Thymus (tissue), 11 donors: ENCODE measurements around the gene FAM9A. TPM values are rescaled to one million over a fixed set of nuclear protein-coding genes. Genes with fewer than 3 reads are reported as not detected.
"Not testable (repeated sequence)": the region's sequence is repeated elsewhere in the genome, so short reads cannot be mapped to it uniquely, and the experiment has no call there.

Experiments used
- DNase-seq, 9 donors: peaks; one replicate each; pipeline ENCODE4 v3.0.0-alpha.2; 2013; ENCODE audit warnings: low spot score in 9 of 9, low read depth in 6 of 9, missing footprints in 1 of 9
- H3K27ac ChIP-seq, 2 donors: one replicate each; pipeline ENCODE4 v1.5.1; 2013; ENCODE audit warnings: control low read depth in 1 of 2, low read depth in 1 of 2, low read length in 1 of 2, mild to moderate bottlenecking in 1 of 2, moderate library complexity in 1 of 2
- H3K27me3 ChIP-seq, 2 donors: one replicate each; pipeline ENCODE4 v1.5.1; 2013; ENCODE audit warnings: low read length in 1 of 2; ENCODE audit not compliant: control insufficient read depth in 2 of 2, insufficient read depth in 1 of 2
- H3K36me3 ChIP-seq, 2 donors: one replicate each; pipeline ENCODE4 v1.5.1; 2013; ENCODE audit warnings: low read length in 1 of 2, mild to moderate bottlenecking in 1 of 2, moderate library complexity in 1 of 2; ENCODE audit not compliant: control insufficient read depth in 2 of 2, insufficient read depth in 2 of 2
- H3K4me1 ChIP-seq, 2 donors: one replicate each; pipeline ENCODE4 v1.5.1; 2013; ENCODE audit warnings: low read length in 2 of 2; ENCODE audit not compliant: control insufficient read depth in 2 of 2, insufficient read depth in 2 of 2
- H3K4me3 ChIP-seq, 2 donors: one replicate each; pipeline ENCODE4 v1.5.1; 2013; ENCODE audit warnings: low read length in 2 of 2, control low read depth in 1 of 2, mild to moderate bottlenecking in 1 of 2
- H3K9me3 ChIP-seq, 2 donors: one replicate each; pipeline ENCODE4 v1.5.1; 2013; ENCODE audit warnings: low read length in 1 of 2, mild to moderate bottlenecking in 1 of 2; ENCODE audit not compliant: control insufficient read depth in 2 of 2, insufficient read depth in 1 of 2
- WGBS: extraction: QIAGEN DNeasy Blood & Tissue Kit; methylation state at CpG from one replicate; pipeline ENCODE4 v1.1.7; 2013; 5-methylcytosine and 5-hydroxymethylcytosine counted together
- polyA plus RNA-seq: library from polyadenylated mRNA; stranded (reverse); fragments of 200-250 nt; gene quantifications from one replicate; pipeline ENCODE4 v1.2.3, GENCODE V29; 2013
- total RNA-seq: library from RNA; stranded (reverse); fragments of 120-200 nt; gene quantifications from one replicate; pipeline ENCODE4 v1.2.4, GENCODE V29; 2013
- donor health status: healthy.

FAM9A gene
- total and polyA plus RNA-seq, 2 donors = not detected

GRCh38 chrX:8813036-8813435 lies 11.9 kb upstream of the FAM9A start:
- DNase-seq = no peak
- H3K4me1 ChIP-seq = no peaks in the 10 kb centered on the region
- 91% methylated on average over 2 of the region's 2 CpGs for WGBS
- no peaks in the 10 kb centered on the region for H3K9me3 ChIP-seq
- no peaks in the 10 kb centered on the region for H3K36me3 ChIP-seq
- no peak overlapping the region for H3K4me3 ChIP-seq
- H3K27ac ChIP-seq = no peak overlapping the region
- no peaks in the 10 kb centered on the region for H3K27me3 ChIP-seq

DNA sequence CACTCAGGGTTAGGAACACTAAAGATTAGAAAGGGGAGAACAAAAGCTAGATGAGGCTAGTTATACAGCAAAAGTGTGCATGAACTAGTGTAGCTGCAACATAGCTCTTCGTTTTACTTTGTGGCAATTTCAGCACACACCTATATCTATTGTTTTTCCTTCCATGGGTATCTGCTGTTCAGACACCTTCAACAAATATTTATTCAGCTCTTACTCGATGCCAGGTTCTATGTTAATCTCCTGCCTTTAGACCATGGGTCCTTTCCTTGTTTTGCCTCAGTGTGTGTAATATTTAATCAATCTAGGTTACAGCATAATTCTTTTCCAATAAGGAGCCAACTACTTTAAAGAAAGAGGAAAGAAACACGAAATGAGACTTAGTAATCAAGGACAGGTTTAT lies 10.4 kb upstream of the FAM9A start:
- H3K27me3 ChIP-seq = no peaks in the 10 kb centered on the region
- no peaks in the 10 kb centered on the region for H3K9me3 ChIP-seq
- DNase-seq = no peak
- no peak overlapping the region for H3K27ac ChIP-seq
- no peaks in the 10 kb centered on the region for H3K4me1 ChIP-seq
- no peaks in the 10 kb centered on the region for H3K36me3 ChIP-seq
- no peak overlapping the region for H3K4me3 ChIP-seq
- 86% methylated on average over 3 of the region's 3 CpGs for WGBS

GRCh38 chrX:8808661-8809060 lies 7.5 kb upstream of the FAM9A start:
- Histone ChIP-seq H3K4me1 (no peaks in the 10 kb centered on the region), H3K4me3 (no peak overlapping the region), H3K36me3 (no peaks in the 10 kb centered on the region), H3K27me3 (no peaks in the 10 kb centered on the region), H3K27ac (no peak overlapping the region), H3K9me3 (no peaks in the 10 kb centered on the region)
- no peak for DNase-seq

- Histone ChIP-seq H3K9me3 (peaks cover 0 to 7% of the 10 kb centered on the region in 2 donors), H3K27me3 (no peaks in the 10 kb centered on the region), H3K27ac (no peak overlapping the region), H3K36me3 (no peaks in the 10 kb centered on the region), H3K4me3 (no peak overlapping the region), H3K4me1 (no peaks in the 10 kb centered on the region)
- WGBS = 94% methylated on average over 4 of the region's 4 CpGs
- DNase-seq = no peak
These were observed 4.8 kb upstream of the FAM9A start for GRCh38 chrX:8805974-8806373.

DNA sequence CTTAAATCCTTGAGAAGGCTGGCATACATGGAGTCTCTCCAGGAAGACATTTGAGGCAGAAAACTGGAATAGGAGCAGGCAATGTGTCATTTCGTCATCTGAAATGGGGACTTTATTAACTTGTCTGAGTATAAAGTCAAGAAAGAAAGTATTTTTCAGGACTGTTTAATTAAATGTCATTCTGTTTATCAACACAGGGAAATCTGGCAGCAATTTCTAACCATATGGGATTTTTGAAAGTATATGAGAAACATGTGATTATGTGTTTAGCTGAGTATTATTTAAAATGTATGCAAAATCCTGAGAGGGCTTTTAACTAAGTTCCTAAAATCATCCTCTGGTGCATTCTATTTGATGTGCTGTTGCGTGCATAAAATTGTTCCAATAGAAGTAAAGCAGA lies 3.9 kb upstream of the FAM9A start:
- Histone ChIP-seq H3K9me3 (peaks cover 0 to 8% of the 10 kb centered on the region in 2 donors), H3K36me3 (no peaks in the 10 kb centered on the region), H3K27me3 (no peaks in the 10 kb centered on the region), H3K27ac (no peak overlapping the region), H3K4me1 (no peaks in the 10 kb centered on the region), H3K4me3 (no peak overlapping the region)
- DNase-seq = no peak
- WGBS = 97% methylated on average over 2 of the region's 2 CpGs

DNA sequence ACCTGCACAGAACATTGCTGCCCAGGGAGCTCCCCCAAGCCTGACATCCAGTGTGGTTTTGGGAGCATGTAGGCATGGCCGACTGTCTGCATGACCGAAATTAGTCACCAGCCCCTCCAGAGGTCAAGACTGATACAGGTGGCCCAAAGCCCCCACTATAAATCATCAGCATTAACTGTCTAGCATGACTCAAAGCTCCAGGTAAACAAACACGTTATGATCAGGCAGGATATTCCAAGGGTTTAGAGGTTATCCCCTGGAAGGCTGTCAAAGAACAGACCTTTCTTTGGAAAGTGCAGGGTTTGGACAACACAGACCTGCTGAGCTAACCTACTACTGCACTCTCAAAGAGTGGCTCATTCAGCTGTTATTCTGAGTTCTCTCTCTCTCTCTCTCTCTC lies 2.1 kb upstream of the FAM9A start:
- no peak overlapping the region for H3K4me3 ChIP-seq
- no peaks in the 10 kb centered on the region for H3K27me3 ChIP-seq
- DNase-seq = no peak
- no peaks in the 10 kb centered on the region for H3K36me3 ChIP-seq
- H3K27ac ChIP-seq = no peak overlapping the region
- WGBS = 86% methylated on average over 3 of the region's 3 CpGs
- H3K9me3 ChIP-seq = peaks cover 0 to 8% of the 10 kb centered on the region in 2 donors
- H3K4me1 ChIP-seq = no peaks in the 10 kb centered on the region

DNA sequence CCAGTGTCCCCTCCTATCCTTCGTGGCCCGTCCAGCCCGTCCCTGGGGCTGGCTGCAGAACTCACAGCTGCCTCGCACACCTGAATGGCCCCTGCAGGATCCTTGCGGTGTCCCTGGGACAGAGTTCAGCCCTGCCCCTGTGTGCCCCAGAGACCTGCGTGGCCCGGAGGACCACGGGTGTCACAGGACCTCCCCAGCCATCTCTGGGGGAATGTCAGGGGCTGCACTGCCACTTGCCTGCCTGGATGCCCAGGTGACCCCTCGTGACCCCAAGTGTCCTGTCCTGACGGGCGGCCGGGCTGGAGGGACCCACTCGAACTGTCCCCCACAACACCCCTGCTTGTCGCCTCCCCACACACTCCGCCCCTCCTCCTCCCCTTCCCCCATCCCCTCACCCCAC lies 832 bp downstream of the FAM9A start:
- not testable (repeated sequence) for H3K36me3 ChIP-seq, DNase-seq, H3K4me1 ChIP-seq, H3K9me3 ChIP-seq, H3K27ac ChIP-seq, H3K27me3 ChIP-seq, H3K4me3 ChIP-seq
- over 99% methylated on average over 14 of the region's 15 CpGs for WGBS

- not testable (repeated sequence) for H3K27ac ChIP-seq, H3K9me3 ChIP-seq, H3K27me3 ChIP-seq, H3K36me3 ChIP-seq, DNase-seq, H3K4me3 ChIP-seq, H3K4me1 ChIP-seq
- over 99% methylated on average over 11 of the region's 13 CpGs for WGBS
These were observed 1.9 kb downstream of the FAM9A start for GRCh38 chrX:8799281-8799680.

GRCh38 chrX:8798702-8799101 lies 2.5 kb downstream of the FAM9A start:
- not testable (repeated sequence) for H3K4me3 ChIP-seq, H3K4me1 ChIP-seq, H3K27me3 ChIP-seq, H3K27ac ChIP-seq, H3K9me3 ChIP-seq, DNase-seq, H3K36me3 ChIP-seq
- 94% methylated on average over 15 of the region's 16 CpGs for WGBS

DNA sequence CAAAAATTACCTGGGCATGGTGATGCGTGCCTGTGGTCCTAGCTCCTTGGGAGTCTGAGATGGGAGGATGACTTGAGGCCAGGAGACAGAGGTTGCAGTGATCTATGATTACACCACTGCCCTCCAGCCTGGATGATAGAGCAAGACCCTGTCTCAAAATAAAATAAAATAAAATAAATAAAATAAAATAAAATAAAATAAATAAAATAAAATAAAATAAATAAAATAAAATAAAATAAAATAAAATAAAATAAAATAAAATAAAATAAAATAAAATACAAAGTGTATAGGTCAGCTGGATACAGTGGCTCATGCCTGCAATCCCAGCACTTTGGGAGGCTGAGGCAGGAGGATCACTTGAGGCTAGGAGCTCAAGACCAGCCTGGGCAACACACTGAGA lies 14.1 kb downstream of the FAM9A start:
- H3K4me3 ChIP-seq, H3K36me3 ChIP-seq, H3K4me1 ChIP-seq, H3K27ac ChIP-seq, DNase-seq, H3K9me3 ChIP-seq: not testable (repeated sequence)
- WGBS = 95% methylated on average over 1 of the region's 1 CpG
- H3K27me3 ChIP-seq = peaks cover 0 to 13% of the 10 kb centered on the region in 2 donors
